Activated T-cell treated with anti-CD3 and anti-CD28 coated beads for 1 hour (primary cell): Measurements from ENCODE around the gene TMEM14A.

Source experiments
- DNase-seq: peaks from one replicate; pipeline ENCODE4 v3.0.0-alpha.2; 2020; ENCODE audit warnings: low read depth

Gene TMEM14A

DNA sequence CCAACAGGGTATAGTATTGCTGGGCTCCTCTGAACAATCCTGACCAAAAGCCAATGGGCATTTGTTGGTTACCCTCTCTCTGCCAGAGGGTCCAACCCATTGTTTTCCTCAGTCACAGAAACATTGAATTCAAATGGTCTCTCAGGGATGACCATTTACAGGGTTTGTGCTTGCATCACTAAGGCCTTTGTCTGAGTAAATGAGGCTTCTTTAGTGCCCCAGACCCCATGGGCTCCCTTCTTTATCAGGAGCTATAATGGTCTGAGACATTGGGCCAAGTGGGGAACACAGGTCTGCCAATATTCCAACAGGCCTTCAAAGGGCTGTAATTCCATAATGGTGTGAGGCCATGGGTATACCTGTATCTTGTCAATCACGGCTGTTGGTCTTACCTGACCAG is 65.2 kb downstream of the TMEM14A start:
- DNase-seq = no peak
